ENCODE data around the gene RABL2B. TPM values are rescaled to one million over a fixed set of nuclear protein-coding genes. Genes with fewer than 3 reads are reported as not detected.
"Not testable (repeated sequence)": the region's sequence is repeated elsewhere in the genome, so short reads cannot be mapped to it uniquely, and the experiment has no call there.

Gene RABL2B
- total and polyA plus RNA-seq, 2 donors (not counting 3 experiments of a cell fraction or from before 2014, with no cell fraction given) = 26.7 to 39.8 TPM

GRCh38 chr22:50759597-50760341 lies 23.7 kb downstream of the RABL2B start:
- H3K9me3 ChIP-seq (replicated peaks; ENCODE audit: control insufficient read depth, insufficient read depth, low read length); H4K20me1 ChIP-seq (replicated peaks; ENCODE audit: control insufficient read depth, extremely low read depth, insufficient read depth, low read length); POLR2A ChIA-PET; H3K9ac ChIP-seq (replicated peaks; ENCODE audit: extremely low read depth, insufficient read depth, low read length); H3K4me1 ChIP-seq (ENCODE audit: control insufficient read depth, extremely low read depth, insufficient read depth, low read length); dilution Hi-C loops (cut with MboI; ENCODE audit: extremely low pct_ligation_motif_present, low sequenced_read_pairs); H3K79me2 ChIP-seq (ENCODE audit: control insufficient read depth, insufficient read depth, low read length); DNase-seq (ENCODE audit: low read depth, low spot score); H3K4me3 ChIP-seq (replicated peaks in 1 of 3; ENCODE audit: insufficient read depth in 1 of 3, low read depth in 1 of 3, low read length in 3 of 3); H3K4me2 ChIP-seq (ENCODE audit: insufficient read depth, low read length); H3K27me3 ChIP-seq (ENCODE audit: control insufficient read depth in 2 of 2, insufficient read depth in 2 of 2, low read length in 2 of 2); H2AFZ ChIP-seq (ENCODE audit: low read depth, low read length); H3K27ac ChIP-seq (ENCODE audit: insufficient read depth, low read depth, low read length); H3K36me3 ChIP-seq (ENCODE audit: control insufficient read depth in 2 of 2, extremely low read depth in 1 of 2, insufficient read depth in 2 of 2, low read length in 2 of 2); intact Hi-C loops (cut with micrococcal nuclease); H3K9me1 ChIP-seq (replicated peaks; ENCODE audit: control insufficient read depth, extremely low read depth, insufficient read depth, low read length); FAIRE-seq; BruUV-seq (replicated peaks): not testable (repeated sequence)
- TF ChIP-seq FOS (IDR thresholded peaks at IDR 0.05; ENCODE audit: borderline replicate concordance, insufficient read depth, low read length) = peak; percentile 50
- CTCF ChIA-PET = interaction anchor here (1.1 kb wide), 1 partner anchor 15 kb away, joined by 3 read pairs; no protein-coding TSS in a partner anchor

GRCh38 chr22:50756949-50757491 lies 26.4 kb downstream of the RABL2B start:
- H3K79me2 ChIP-seq (ENCODE audit: control insufficient read depth, insufficient read depth, low read length); H3K4me1 ChIP-seq (ENCODE audit: control insufficient read depth, extremely low read depth, insufficient read depth, low read length); H3K9me3 ChIP-seq (replicated peaks; ENCODE audit: control insufficient read depth, insufficient read depth, low read length); H3K36me3 ChIP-seq (ENCODE audit: control insufficient read depth in 2 of 2, extremely low read depth in 1 of 2, insufficient read depth in 2 of 2, low read length in 2 of 2); H3K27me3 ChIP-seq (ENCODE audit: control insufficient read depth in 2 of 2, insufficient read depth in 2 of 2, low read length in 2 of 2); BruUV-seq (replicated peaks); intact Hi-C loops (cut with micrococcal nuclease); dilution Hi-C loops (cut with MboI; ENCODE audit: extremely low pct_ligation_motif_present, low sequenced_read_pairs); H3K27ac ChIP-seq (ENCODE audit: insufficient read depth, low read depth, low read length); H4K20me1 ChIP-seq (replicated peaks; ENCODE audit: control insufficient read depth, extremely low read depth, insufficient read depth, low read length); H3K9me1 ChIP-seq (replicated peaks; ENCODE audit: control insufficient read depth, extremely low read depth, insufficient read depth, low read length); H3K9ac ChIP-seq (replicated peaks; ENCODE audit: extremely low read depth, insufficient read depth, low read length); DNase-seq (ENCODE audit: low read depth, low spot score): not testable (repeated sequence)
- peak in 1 of 2 donors; percentile 23 for TF ChIP-seq CTCF (IDR thresholded peaks at IDR 0.05; ENCODE audit: extremely low read depth in 1 of 2, insufficient read depth in 1 of 2, low read depth in 1 of 2, low read length in 2 of 2)
- Histone ChIP-seq H3K4me3 (replicated peaks in 1 of 3; ENCODE audit: insufficient read depth in 1 of 3, low read depth in 1 of 3, low read length in 3 of 3) (peak overlapping the region; percentile 20 to 58 (median 27)), H3K4me2 (ENCODE audit: insufficient read depth, low read length) (peak overlapping the region; percentile 58), H2AFZ (ENCODE audit: low read depth, low read length) (peak overlapping the region; percentile 85)
- CTCF ChIA-PET = interaction anchor here (1.2 kb wide), 1 partner anchor 18 kb away, joined by 3 read pairs; no protein-coding TSS in a partner anchor
- POLR2A ChIA-PET = interaction anchor here (0.6 kb wide), 1 partner anchor 49 kb away, joined by 7 read pairs; no protein-coding TSS in a partner anchor
- FAIRE-seq = peak; percentile 28

- H3K9ac ChIP-seq (replicated peaks; ENCODE audit: extremely low read depth, insufficient read depth, low read length); H3K79me2 ChIP-seq (ENCODE audit: control insufficient read depth, insufficient read depth, low read length); H3K27me3 ChIP-seq (ENCODE audit: control insufficient read depth in 2 of 2, insufficient read depth in 2 of 2, low read length in 2 of 2); DNase-seq (ENCODE audit: low read depth, low spot score); H3K4me2 ChIP-seq (ENCODE audit: insufficient read depth, low read length); H3K9me1 ChIP-seq (replicated peaks; ENCODE audit: control insufficient read depth, extremely low read depth, insufficient read depth, low read length); BruUV-seq (replicated peaks); H2AFZ ChIP-seq (ENCODE audit: low read depth, low read length); H3K4me3 ChIP-seq (replicated peaks in 1 of 3; ENCODE audit: insufficient read depth in 1 of 3, low read depth in 1 of 3, low read length in 3 of 3); POLR2A ChIA-PET; H3K4me1 ChIP-seq (ENCODE audit: control insufficient read depth, extremely low read depth, insufficient read depth, low read length); H3K9me3 ChIP-seq (replicated peaks; ENCODE audit: control insufficient read depth, insufficient read depth, low read length); FAIRE-seq; intact Hi-C loops (cut with micrococcal nuclease); dilution Hi-C loops (cut with MboI; ENCODE audit: extremely low pct_ligation_motif_present, low sequenced_read_pairs); H4K20me1 ChIP-seq (replicated peaks; ENCODE audit: control insufficient read depth, extremely low read depth, insufficient read depth, low read length); H3K36me3 ChIP-seq (ENCODE audit: control insufficient read depth in 2 of 2, extremely low read depth in 1 of 2, insufficient read depth in 2 of 2, low read length in 2 of 2); H3K27ac ChIP-seq (ENCODE audit: insufficient read depth, low read depth, low read length): not testable (repeated sequence)
- CTCF ChIA-PET = interaction anchor here (1.2 kb wide), 1 partner anchor 19 kb away, joined by 3 read pairs; no protein-coding TSS in a partner anchor
Measured at GRCh38 chr22:50756406-50756805, 27.0 kb downstream of the RABL2B start.
